HEK293T (cell line): Measurements from ENCODE around the gene CREB3.
A peak's percentile ranks its signal among the peaks of the same experiment; 100 is the strongest.

Source experiments
- CTCF ChIA-PET: fragments of 350-600 bp; formaldehyde crosslinking; extraction: SDS; loops from one replicate; lab custom pipeline; 2021; ENCODE audit warnings: antibody characterized with exemption, inconsistent platforms; lab: Yijun Ruan, JAX
- POLR2A ChIA-PET: fragments of 350-600 bp; formaldehyde crosslinking; extraction: SDS; loops from one replicate; lab custom pipeline; 2020; ENCODE audit warnings: antibody characterized with exemption, inconsistent platforms; lab: Yijun Ruan, JAX
- DNase-seq: peaks from one replicate; pipeline ENCODE4 v3.0.0; 2012; ENCODE audit warnings: mixed read lengths; ENCODE audit errors: extremely low spot score
- ARNT ChIP-seq: fragments of 450-650 bp; IDR thresholded peaks from 2 replicates; pipeline ENCODE4 v1.6.1; 2017; ENCODE audit warnings: mild to moderate bottlenecking
- BHLHE40 ChIP-seq: fragments of 450-650 bp; IDR thresholded peaks from 2 replicates; pipeline ENCODE4 v1.6.1; 2016; ENCODE audit warnings: mild to moderate bottlenecking, moderate library complexity, borderline replicate concordance
- CTBP1 ChIP-seq: fragments of 450-650 bp; IDR thresholded peaks from 2 replicates; pipeline ENCODE4 v1.6.1; 2016; ENCODE audit warnings: borderline replicate concordance
- ELF4 ChIP-seq: fragments of 450-650 bp; IDR thresholded peaks from 2 replicates; pipeline ENCODE4 v1.6.1; 2017; ENCODE audit warnings: antibody characterized with exemption
- FOXA1 ChIP-seq: fragments of 450-650 bp; IDR thresholded peaks from 2 replicates; pipeline ENCODE4 v1.6.1; 2016; ENCODE audit warnings: mild to moderate bottlenecking
- FOXK2 ChIP-seq: fragments of 450-650 bp; IDR thresholded peaks from 2 replicates; pipeline ENCODE4 v1.6.1; 2016; ENCODE audit warnings: mild to moderate bottlenecking
- FOXM1 ChIP-seq: fragments of 450-650 bp; IDR thresholded peaks from 2 replicates; pipeline ENCODE4 v1.6.1; 2017; ENCODE audit warnings: mild to moderate bottlenecking, borderline replicate concordance
- HDGF ChIP-seq: fragments of 450-650 bp; IDR thresholded peaks from 2 replicates; pipeline ENCODE4 v1.6.1; 2017; ENCODE audit warnings: antibody characterized with exemption, borderline replicate concordance
- L3MBTL2 ChIP-seq: fragments of 450-650 bp; conservative IDR thresholded peaks from 2 replicates; pipeline ENCODE4 v1.6.1; 2016; ENCODE audit warnings: mild to moderate bottlenecking
- LEF1 ChIP-seq: fragments of 450-650 bp; IDR thresholded peaks from 2 replicates; pipeline ENCODE4 v1.6.1; 2017; ENCODE audit warnings: mild to moderate bottlenecking, borderline replicate concordance
- NFRKB ChIP-seq: fragments of 450-650 bp; IDR thresholded peaks from 2 replicates; pipeline ENCODE4 v1.6.1; 2016; ENCODE audit warnings: mild to moderate bottlenecking, moderate library complexity
- PKNOX1 ChIP-seq: fragments of 450-650 bp; IDR thresholded peaks from 2 replicates; pipeline ENCODE4 v1.6.1; 2016
- SP1 ChIP-seq: fragments of 450-650 bp; IDR thresholded peaks from 2 replicates; pipeline ENCODE4 v1.6.1; 2017
- SUZ12 ChIP-seq: fragments of 450-650 bp; IDR thresholded peaks from 2 replicates; pipeline ENCODE4 v1.6.1; 2016; ENCODE audit warnings: mild to moderate bottlenecking
- TARDBP ChIP-seq: fragments of 450-650 bp; IDR thresholded peaks from 2 replicates; pipeline ENCODE4 v1.6.1; 2016
- ZNF384 ChIP-seq: fragments of 450-650 bp; IDR thresholded peaks from 2 replicates; pipeline ENCODE4 v1.6.1; 2016

The CREB3 gene

GRCh38 chr9:35731415-35732184 is 866 bp upstream of the CREB3 start:
- ChIA-PET POLR2A (interaction anchor here (1.0 to 2.6 kb wide), 12 partner anchors 13 to 128 kb away, joined by 3 to 20 read pairs (median 6); partner anchors contain the start of genes ARHGEF39, CCDC107, GBA2 and HINT2), CTCF (interaction anchor here (1.2 to 3.2 kb wide), 4 partner anchors 16 to 119 kb away, joined by 4 to 11 read pairs (median 4); no protein-coding TSS in a partner anchor)
- DNase-seq: no peak
- no peak for TF ChIP-seq TARDBP
- TF ChIP-seq ZNF384: no peak
- no peak for TF ChIP-seq FOXA1
- TF ChIP-seq CTBP1: no peak
- no peak for TF ChIP-seq LEF1
- TF ChIP-seq SUZ12: no peak

GRCh38 chr9:35732800-35733541 is 505 bp downstream of the CREB3 start:
- CTCF ChIA-PET: interaction anchor here (0.8 to 3.2 kb wide), 6 partner anchors 14 to 76 kb away, joined by 3 to 11 read pairs (median 4); no protein-coding TSS in a partner anchor
- TF ChIP-seq HDGF (no peak), PKNOX1 (peak; percentile 31; the same call in 1 of the 2 replicates)
- peak; percentile 52 for DNase-seq
- POLR2A ChIA-PET: interaction anchor here (0.7 to 2.6 kb wide), 10 partner anchors 12 to 129 kb away, joined by 3 to 20 read pairs (median 4); partner anchors contain the start of genes CCDC107, GBA2, RGP1 and RMRP

DNA sequence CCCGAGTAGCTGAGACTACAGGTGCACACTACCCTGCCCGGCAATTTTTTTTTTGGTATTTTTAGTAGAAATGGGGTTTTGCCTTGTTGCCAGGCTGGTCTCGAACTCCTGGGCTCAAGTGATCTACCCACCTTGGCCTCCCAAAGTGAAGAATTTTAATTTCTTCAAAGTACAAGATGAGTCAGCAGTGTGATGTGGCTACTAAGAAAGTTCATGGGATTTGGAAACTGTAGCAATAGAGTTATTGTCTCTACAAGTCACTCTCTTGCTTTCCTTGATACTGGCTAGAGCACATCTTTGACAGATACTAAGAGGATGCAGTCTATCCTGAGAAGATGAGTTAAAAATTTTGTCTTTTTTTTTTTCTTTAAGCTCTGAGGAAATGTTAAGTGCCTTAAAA is 1.6 kb downstream of the CREB3 start:
- ChIA-PET CTCF (no interaction called here), POLR2A (no interaction called here)
- DNase-seq: no peak
- TF ChIP-seq HDGF (no peak), ZNF384 (no peak)

DNA sequence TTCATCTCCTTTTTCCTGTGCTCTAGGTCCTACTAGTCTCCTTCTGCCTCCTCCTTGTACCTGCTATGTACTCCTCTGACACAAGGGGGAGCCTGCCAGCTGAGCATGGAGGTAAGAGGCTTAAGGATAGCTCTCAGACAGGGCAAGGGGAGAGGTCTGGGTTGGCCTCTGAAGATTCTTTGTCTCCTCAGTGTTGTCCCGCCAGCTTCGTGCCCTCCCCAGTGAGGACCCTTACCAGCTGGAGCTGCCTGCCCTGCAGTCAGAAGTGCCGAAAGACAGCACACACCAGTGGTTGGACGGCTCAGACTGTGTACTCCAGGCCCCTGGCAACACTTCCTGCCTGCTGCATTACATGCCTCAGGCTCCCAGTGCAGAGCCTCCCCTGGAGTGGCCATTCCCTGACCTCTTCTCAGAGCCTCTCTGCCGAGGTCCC is 3.8 kb downstream of the CREB3 start:
- ChIA-PET CTCF (interaction anchor here (0.7 to 1.9 kb wide), 3 partner anchors 11 to 146 kb away, joined by 3 to 4 read pairs (median 4); partner anchors contain the start of genes GBA2 and RGP1), POLR2A (interaction anchor here (3.3 kb wide), 1 partner anchor 13 kb away, joined by 15 read pairs; the partner anchor contains the start of genes GBA2 and RGP1)
- DNase-seq: peak; percentile 68
- TF ChIP-seq ARNT (no peak), PKNOX1 (no peak), SUZ12 (no peak), SP1 (no peak), TARDBP (no peak), CTBP1 (no peak)

- no peak for DNase-seq
- ChIA-PET CTCF (no interaction called here), POLR2A (interaction anchor here (3.3 kb wide), 1 partner anchor 12 kb away, joined by 15 read pairs; the partner anchor contains the start of genes GBA2 and RGP1)
- TF ChIP-seq PKNOX1 (no peak), BHLHE40 (no peak), SP1 (no peak), FOXM1 (no peak), FOXK2 (no peak), SUZ12 (no peak), LEF1 (no peak), FOXA1 (no peak), L3MBTL2 (no peak), ELF4 (no peak), CTBP1 (no peak), ARNT (no peak), NFRKB (no peak), TARDBP (no peak), HDGF (no peak), ZNF384 (no peak)
Measured at GRCh38 chr9:35737143-35737542, 4.7 kb downstream of the CREB3 start.

DNA sequence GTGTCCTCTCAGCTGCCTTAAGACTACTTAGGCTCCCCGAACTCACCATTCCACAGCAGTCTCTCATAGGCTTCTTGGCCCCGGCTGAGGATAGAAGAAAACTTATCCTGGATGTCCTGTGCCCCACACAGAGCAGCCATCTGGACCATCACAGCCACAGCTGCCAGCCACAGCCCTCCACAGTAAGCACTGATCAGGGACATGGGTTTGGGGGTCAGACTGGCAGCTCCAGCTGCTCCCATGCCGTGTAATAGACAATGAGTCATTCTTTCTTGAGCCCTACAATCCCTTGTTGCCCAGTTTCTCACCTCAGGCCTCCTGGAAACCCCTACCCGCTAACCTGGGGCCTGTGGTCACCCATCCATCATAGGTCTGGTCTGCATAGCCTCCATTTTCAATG is 5.7 kb downstream of the CREB3 start:
- ChIA-PET CTCF (no interaction called here), POLR2A (interaction anchor here (3.3 kb wide), 1 partner anchor 11 kb away, joined by 15 read pairs; the partner anchor contains the start of genes GBA2 and RGP1)
- TF ChIP-seq CTBP1: no peak
- TF ChIP-seq LEF1: no peak
- no peak for TF ChIP-seq NFRKB
- TF ChIP-seq HDGF: no peak
- no peak for TF ChIP-seq ZNF384
- TF ChIP-seq TARDBP: no peak
- TF ChIP-seq BHLHE40: no peak
- TF ChIP-seq PKNOX1: no peak
- TF ChIP-seq SP1: no peak
- TF ChIP-seq FOXK2: no peak
- TF ChIP-seq FOXA1: no peak
- no peak for TF ChIP-seq ELF4
- no peak for TF ChIP-seq ARNT
- TF ChIP-seq SUZ12: no peak
- no peak for TF ChIP-seq FOXM1
- no peak for TF ChIP-seq L3MBTL2
- DNase-seq: no peak
